Adrenal gland (tissue), 12 donors: Measurements from ENCODE around the gene MVB12B. TPM values are rescaled to one million over a fixed set of nuclear protein-coding genes. Genes with fewer than 3 reads are reported as not detected.

Experiments
- DNase-seq, 7 donors: peaks; one replicate each; pipeline ENCODE4 v3.0.0-alpha.2; 2019 to 2020
- H3K27ac ChIP-seq, 5 donors: fragments of 200-600 bp; sonication (generic) in 4 of 5; 1 replicate in 3 of 5; 2 replicates in 2 of 5; pipeline versions ENCODE4 v1.5.1 to v1.8.0; 2016 to 2020; ENCODE audit warnings: mild to moderate bottlenecking in 1 of 5
- H3K27me3 ChIP-seq: fragments of 200-600 bp; 2 replicates; pipeline ENCODE4 v1.8.0; 2021
- H3K36me3 ChIP-seq, 2 donors: fragments of 200-600 bp; replicated peaks in 1 of 2; 1 replicate in 1 of 2; 2 replicates in 1 of 2; pipeline versions ENCODE4 v1.5.1 to v1.8.0; 2018 to 2022
- H3K4me1 ChIP-seq, 2 donors: fragments of 200-600 bp; replicated peaks in 1 of 2; 1 replicate in 1 of 2; 2 replicates in 1 of 2; pipeline versions ENCODE4 v1.5.1 to v1.8.0; 2018 to 2021
- H3K4me3 ChIP-seq, 4 donors: fragments of 200-600 bp; sonication (generic) in 3 of 4; one replicate each; pipeline ENCODE4 v1.5.1; 2016 to 2018
- H3K9me3 ChIP-seq, 3 donors: fragments of 200-600 bp; sonication (generic) in 1 of 3; replicated peaks in 1 of 3; 1 replicate in 2 of 3; 2 replicates in 1 of 3; pipeline versions ENCODE4 v1.5.1 to v1.8.0; 2016 to 2021
- CTCF ChIP-seq, 6 experiments: fragments of 450-650 bp in 4 of 6; fragments of 200-600 bp in 2 of 6; sonication (generic) in 1 of 6; IDR thresholded peaks; 1 replicate in 5 of 6; 2 replicates in 1 of 6; pipeline versions ENCODE4 v1.5.1 to v1.8.0; 2016 to 2021; ENCODE audit warnings: antibody characterized with exemption in 6 of 6, mild to moderate bottlenecking in 2 of 6, moderate library complexity in 1 of 6
- POLR2A ChIP-seq, 2 donors: fragments of 450-650 bp; IDR thresholded peaks; one replicate each; pipeline ENCODE4 v1.6.1; 2017; ENCODE audit warnings: antibody characterized with exemption in 2 of 2, mild to moderate bottlenecking in 2 of 2, moderate library complexity in 1 of 2
- WGBS, 4 donors: extraction: QIAGEN DNeasy Blood & Tissue Kit in 2 of 4; methylation state at CpG; one replicate each; pipeline versions ENCODE4 v1.1.5 to v1.1.7; 2013 to 2017; 5-methylcytosine and 5-hydroxymethylcytosine counted together
- intact Hi-C, 2 donors: fragments of 100-400 bp; cut with DNase I; formaldehyde crosslinking; loops; one replicate each; pipeline versions ENCODE4 v1.14.1 to v1.15.0; 2022 to 2023
- polyA plus RNA-seq, 3 donors: library from polyadenylated mRNA; stranded (reverse); fragments of 200-250 nt in 2 of 3; fragments of 350-450 nt in 1 of 3; fragmentation: Illumina TruSeq in 1 of 3; extraction: RNeasy Lipid Tissue Mini Kit (QIAGEN cat#74804) in 1 of 3; gene quantifications; one replicate each; pipeline ENCODE4 v1.2.3, GENCODE V29; 2013 to 2014
- total RNA-seq, 9 donors: library from RNA; depleted of rRNA in 4 of 9; stranded (reverse); fragments of >200 nt in 4 of 9; fragments of 120-200 nt in 1 of 9; fragmentation: NEBNext Ultra II Directional in 1 of 9; extraction: Animal tissue kit (Norgen Biotek cat#: 25700) in 1 of 9; gene quantifications; one replicate each; pipeline versions ENCODE4 v1.1.0 to v1.2.4, GENCODE V29; 2013 to 2023
- donor health status: healthy with polysubstance abuse.
- donor health status: Bipolar disorder and iron deficiency.
- donor health status: DM: yes; HTN: yes; CAD: no.
- donor health status: DM: no; HTN: no; CAD: no.
- donor health status: DM: no; HTN: no; CAD: no.
- donor health status: DM: yes; HTN: yes; CAD: no.

The MVB12B gene
- total and polyA plus RNA-seq, 12 donors: 3.7 to 20.5 (median 12.8) TPM

GRCh38 chr9:126472198-126472947 is 145.7 kb downstream of the MVB12B start:
- TF ChIP-seq CTCF (IDR thresholded peaks at IDR 0.05) (no peak), POLR2A (IDR thresholded peaks at IDR 0.05) (no peak)
- H3K36me3 ChIP-seq: no peaks in the 10 kb centered on the region
- H3K27me3 ChIP-seq: no peaks in the 10 kb centered on the region
- H3K4me3 ChIP-seq: no peak overlapping the region
- DNase-seq: no peak
- WGBS, 4 donors: 80 to 88% (median 84%) methylated on average over 7 of the region's 7 CpGs
- no peaks in the 10 kb centered on the region for H3K4me1 ChIP-seq
- no peaks in the 10 kb centered on the region for H3K9me3 ChIP-seq
- intact Hi-C loops: no loop called here
- no peak overlapping the region for H3K27ac ChIP-seq

GRCh38 chr9:126472948-126473298 is 146.3 kb downstream of the MVB12B start:
- 86 to 100% (median 89%) methylated on average over 3 of the region's 3 CpGs for WGBS, 4 donors
- H3K27me3 ChIP-seq: no peaks in the 10 kb centered on the region
- TF ChIP-seq CTCF (IDR thresholded peaks at IDR 0.05) (no peak), POLR2A (IDR thresholded peaks at IDR 0.05) (no peak)
- H3K4me1 ChIP-seq: no peaks in the 10 kb centered on the region
- no peak overlapping the region for H3K4me3 ChIP-seq
- no peak for DNase-seq
- no peak overlapping the region for H3K27ac ChIP-seq
- no peaks in the 10 kb centered on the region for H3K9me3 ChIP-seq
- intact Hi-C loops: no loop called here
- H3K36me3 ChIP-seq: no peaks in the 10 kb centered on the region

- TF ChIP-seq CTCF (IDR thresholded peaks at IDR 0.05): no peak
- 72 to 88% (median 83%) methylated on average over 7 of the region's 7 CpGs for WGBS, 4 donors
- H3K27ac ChIP-seq: no peak overlapping the region
- no peaks in the 10 kb centered on the region for H3K4me1 ChIP-seq
- no peak overlapping the region for H3K4me3 ChIP-seq
- H3K36me3 ChIP-seq: no peaks in the 10 kb centered on the region
- intact Hi-C loops: no loop called here
- no peak for DNase-seq
- no peaks in the 10 kb centered on the region for H3K9me3 ChIP-seq
- no peaks in the 10 kb centered on the region for H3K27me3 ChIP-seq
Measured at GRCh38 chr9:126474206-126474765, 147.7 kb downstream of the MVB12B start.

- H3K9me3 ChIP-seq: no peaks in the 10 kb centered on the region
- H3K4me1 ChIP-seq: no peaks in the 10 kb centered on the region
- no peaks in the 10 kb centered on the region for H3K36me3 ChIP-seq
- no peaks in the 10 kb centered on the region for H3K27me3 ChIP-seq
- H3K27ac ChIP-seq: no peak overlapping the region
- intact Hi-C loops: no loop called here
- TF ChIP-seq CTCF (IDR thresholded peaks at IDR 0.05) (no peak), POLR2A (IDR thresholded peaks at IDR 0.05) (no peak)
- 93 to 98% (median 96%) methylated on average over 13 to 14 of the region's 14 CpGs for WGBS, 4 donors
- H3K4me3 ChIP-seq: no peak overlapping the region
- no peak for DNase-seq
Measured at GRCh38 chr9:126474786-126475485, 148.3 kb downstream of the MVB12B start.
